Activated naive CD8-positive, alpha-beta T cell treated with anti-CD3 and anti-CD28 coated beads for 36 hours (primary cell): ENCODE data around the gene MTFR1L. TPM values are rescaled to one million over a fixed set of nuclear protein-coding genes. Genes with fewer than 3 reads are reported as not detected.

Experiments used
- DNase-seq: peaks from one replicate; pipeline ENCODE4 v3.0.0; 2021
- H3K27ac Mint-ChIP-seq: one replicate; pipeline ENCODE4 v1.8.0; 2022; ENCODE audit warnings: mild to moderate bottlenecking, moderate library complexity, mixed read lengths
- H3K27me3 Mint-ChIP-seq: one replicate; pipeline ENCODE4 v1.8.0; 2022; ENCODE audit warnings: mild to moderate bottlenecking, mixed read lengths
- H3K36me3 Mint-ChIP-seq: one replicate; pipeline ENCODE4 v1.8.0; 2021; ENCODE audit warnings: mild to moderate bottlenecking, mixed read lengths
- H3K4me1 Mint-ChIP-seq: one replicate; pipeline ENCODE4 v1.8.0; 2021; ENCODE audit warnings: mixed read lengths
- H3K4me3 Mint-ChIP-seq: one replicate; pipeline ENCODE4 v1.8.0; 2022; ENCODE audit warnings: mild to moderate bottlenecking, moderate library complexity, mixed read lengths
- H3K9me3 Mint-ChIP-seq: one replicate; pipeline ENCODE4 v1.8.0; 2022; ENCODE audit warnings: mixed read lengths
- total RNA-seq, 2 experiments: library from RNA; stranded (reverse); gene quantifications; one replicate each; pipeline ENCODE4 v1.2.3, GENCODE V29; 2021

Gene MTFR1L
- total RNA-seq, 2 experiments from 2014 or later: 23.3 to 23.4 TPM

- H3K27me3 Mint-ChIP-seq: no peaks in the 10 kb centered on the region
- H3K36me3 Mint-ChIP-seq: no peaks in the 10 kb centered on the region
- H3K9me3 Mint-ChIP-seq: no peaks in the 10 kb centered on the region
- no peak overlapping the region for H3K27ac Mint-ChIP-seq
- peaks cover 15% of the 10 kb centered on the region for H3K4me1 Mint-ChIP-seq
- no peak overlapping the region for H3K4me3 Mint-ChIP-seq
- DNase-seq: no peak
Measured at GRCh38 chr1:25869909-25870606, 50.3 kb downstream of the MTFR1L start.

- no peaks in the 10 kb centered on the region for H3K27me3 Mint-ChIP-seq
- H3K27ac Mint-ChIP-seq: no peak overlapping the region
- H3K36me3 Mint-ChIP-seq: no peaks in the 10 kb centered on the region
- H3K4me1 Mint-ChIP-seq: peaks cover 16% of the 10 kb centered on the region
- H3K9me3 Mint-ChIP-seq: no peaks in the 10 kb centered on the region
- H3K4me3 Mint-ChIP-seq: no peak overlapping the region
- DNase-seq: no peak
Measured at GRCh38 chr1:25870614-25871013, 50.9 kb downstream of the MTFR1L start.

- no peak overlapping the region for H3K27ac Mint-ChIP-seq
- no peak overlapping the region for H3K4me3 Mint-ChIP-seq
- no peak for DNase-seq
- no peaks in the 10 kb centered on the region for H3K36me3 Mint-ChIP-seq
- H3K9me3 Mint-ChIP-seq: no peaks in the 10 kb centered on the region
- H3K27me3 Mint-ChIP-seq: peaks cover 3% of the 10 kb centered on the region
- peaks cover 16% of the 10 kb centered on the region for H3K4me1 Mint-ChIP-seq
Measured at GRCh38 chr1:25871086-25871703, 51.4 kb downstream of the MTFR1L start.

- H3K27me3 Mint-ChIP-seq: peaks cover 8% of the 10 kb centered on the region
- H3K36me3 Mint-ChIP-seq: no peaks in the 10 kb centered on the region
- H3K9me3 Mint-ChIP-seq: no peaks in the 10 kb centered on the region
- DNase-seq: no peak
- H3K27ac Mint-ChIP-seq: no peak overlapping the region
- no peak overlapping the region for H3K4me3 Mint-ChIP-seq
- peaks cover 16% of the 10 kb centered on the region for H3K4me1 Mint-ChIP-seq
Measured at GRCh38 chr1:25871704-25872494, 52.1 kb downstream of the MTFR1L start.

- Mint-ChIP-seq H3K9me3 (no peaks in the 10 kb centered on the region), H3K27me3 (peaks cover 8% of the 10 kb centered on the region), H3K4me3 (no peak overlapping the region), H3K36me3 (no peaks in the 10 kb centered on the region), H3K27ac (no peak overlapping the region), H3K4me1 (peaks cover 16% of the 10 kb centered on the region)
- DNase-seq: no peak
Measured at GRCh38 chr1:25872713-25873112, 53.0 kb downstream of the MTFR1L start.

- DNase-seq: no peak
- Mint-ChIP-seq H3K27ac (no peak overlapping the region), H3K36me3 (no peaks in the 10 kb centered on the region), H3K4me3 (no peak overlapping the region), H3K9me3 (no peaks in the 10 kb centered on the region), H3K4me1 (peaks cover 16% of the 10 kb centered on the region), H3K27me3 (peaks cover 8% of the 10 kb centered on the region)
Measured at GRCh38 chr1:25873120-25873519, 53.4 kb downstream of the MTFR1L start.

GRCh38 chr1:25874209-25874608 is 54.5 kb downstream of the MTFR1L start:
- no peak for DNase-seq
- Mint-ChIP-seq H3K4me3 (peak overlapping the region; percentile 95), H3K27me3 (peaks cover 8% of the 10 kb centered on the region), H3K4me1 (peaks cover 16% of the 10 kb centered on the region), H3K9me3 (no peaks in the 10 kb centered on the region), H3K36me3 (no peaks in the 10 kb centered on the region), H3K27ac (no peak overlapping the region)

GRCh38 chr1:25874635-25875153 is 54.9 kb downstream of the MTFR1L start:
- H3K9me3 Mint-ChIP-seq: no peaks in the 10 kb centered on the region
- H3K4me3 Mint-ChIP-seq: peak overlapping the region; percentile 95
- H3K27ac Mint-ChIP-seq: peak overlapping the region; percentile 72
- DNase-seq: peak; percentile 14
- H3K27me3 Mint-ChIP-seq: peaks cover 8% of the 10 kb centered on the region
- no peaks in the 10 kb centered on the region for H3K36me3 Mint-ChIP-seq
- H3K4me1 Mint-ChIP-seq: peaks cover 16% of the 10 kb centered on the region

GRCh38 chr1:25875154-25875855 is 55.6 kb downstream of the MTFR1L start, which contains the start of gene PAQR7:
Gene PAQR7, minus strand, starts transcription at chr1:25875708. Its CDS starts 11,869 bp downstream, at chr1:25863839.
- H3K4me3 Mint-ChIP-seq: peak within 1 kb of the TSS; percentile 95

GRCh38 chr1:25875856-25876692 is 56.3 kb downstream of the MTFR1L start:
- peak overlapping the region; percentile 66 for H3K4me3 Mint-ChIP-seq
- no peaks in the 10 kb centered on the region for H3K36me3 Mint-ChIP-seq
- peaks cover 8% of the 10 kb centered on the region for H3K27me3 Mint-ChIP-seq
- DNase-seq: no peak
- H3K27ac Mint-ChIP-seq: peak overlapping the region; percentile 54
- H3K4me1 Mint-ChIP-seq: peaks cover 16% of the 10 kb centered on the region
- no peaks in the 10 kb centered on the region for H3K9me3 Mint-ChIP-seq

More at GRCh38 chr1:25875154-25875855, 55.6 kb downstream of the MTFR1L start, which contains the start of gene PAQR7:
- DNase-seq: peak; percentile 82
- H3K4me1 Mint-ChIP-seq: peaks cover 16% of the 10 kb centered on the region
- H3K9me3 Mint-ChIP-seq: no peaks in the 10 kb centered on the region
- no peaks in the 10 kb centered on the region for H3K36me3 Mint-ChIP-seq
- H3K27me3 Mint-ChIP-seq: peaks cover 8% of the 10 kb centered on the region
- peak within 1 kb of the TSS; percentile 72 for H3K27ac Mint-ChIP-seq

GRCh38 chr1:25876693-25877077 is 56.9 kb downstream of the MTFR1L start:
- Mint-ChIP-seq H3K4me1 (peaks cover 16% of the 10 kb centered on the region), H3K27me3 (peaks cover 8% of the 10 kb centered on the region), H3K4me3 (no peak overlapping the region), H3K27ac (no peak overlapping the region), H3K9me3 (no peaks in the 10 kb centered on the region), H3K36me3 (no peaks in the 10 kb centered on the region)
- DNase-seq: no peak

- Mint-ChIP-seq H3K36me3 (no peaks in the 10 kb centered on the region), H3K27me3 (peaks cover 8% of the 10 kb centered on the region), H3K9me3 (no peaks in the 10 kb centered on the region), H3K4me1 (peaks cover 16% of the 10 kb centered on the region), H3K4me3 (no peak overlapping the region), H3K27ac (no peak overlapping the region)
- DNase-seq: no peak
Measured at GRCh38 chr1:25877155-25877554, 57.4 kb downstream of the MTFR1L start.

GRCh38 chr1:25878690-25879089 is 58.9 kb downstream of the MTFR1L start:
- Mint-ChIP-seq H3K36me3 (no peaks in the 10 kb centered on the region), H3K4me3 (no peak overlapping the region), H3K4me1 (peaks cover 10% of the 10 kb centered on the region), H3K9me3 (no peaks in the 10 kb centered on the region), H3K27ac (no peak overlapping the region), H3K27me3 (peaks cover 8% of the 10 kb centered on the region)
- DNase-seq: no peak

- Mint-ChIP-seq H3K27me3 (peaks cover 8% of the 10 kb centered on the region), H3K4me3 (no peak overlapping the region), H3K9me3 (no peaks in the 10 kb centered on the region), H3K27ac (no peak overlapping the region), H3K4me1 (peaks cover 7% of the 10 kb centered on the region), H3K36me3 (no peaks in the 10 kb centered on the region)
- no peak for DNase-seq
Measured at GRCh38 chr1:25879675-25880074, 59.9 kb downstream of the MTFR1L start.
